HG03064 (cell line): ENCODE data around the gene F13B.
"Not testable (repeated sequence)": the region's sequence is repeated elsewhere in the genome, so short reads cannot be mapped to it uniquely, and the experiment has no call there.

Experiments
- ATAC-seq: cut with Tn5 transposase; IDR thresholded peaks from one replicate; pipeline ENCODE4 v1.9.1; 2021; ENCODE audit warnings: low read depth; ENCODE audit not compliant: unreplicated experiment

F13B gene

GRCh38 chr1:197066719-197067456 is at the start of gene F13B:
F13B (minus strand) TSS chr1:197067260; CDS start chr1:197067223, 37 bp downstream.
- ATAC-seq: no peak

- no peak for ATAC-seq
Measured at GRCh38 chr1:197116156-197116555, 49.1 kb upstream of the F13B start.

- no peak for ATAC-seq
Measured at GRCh38 chr1:197106869-197107268, 39.8 kb upstream of the F13B start.

GRCh38 chr1:197103300-197103699 is 36.2 kb upstream of the F13B start:
- no peak for ATAC-seq

GRCh38 chr1:197101978-197102377 is 34.9 kb upstream of the F13B start:
- no peak for ATAC-seq

GRCh38 chr1:197100677-197101076 is 33.6 kb upstream of the F13B start:
- no peak for ATAC-seq

GRCh38 chr1:197099444-197099843 is 32.4 kb upstream of the F13B start:
- no peak for ATAC-seq

- ATAC-seq: not testable (repeated sequence)
Measured at GRCh38 chr1:197096971-197097370, 29.9 kb upstream of the F13B start.

- ATAC-seq: no peak
Measured at GRCh38 chr1:197096137-197096536, 29.1 kb upstream of the F13B start.

GRCh38 chr1:197093226-197093885 is 26.3 kb upstream of the F13B start:
- ATAC-seq: no peak

- ATAC-seq: no peak
Measured at GRCh38 chr1:197092491-197093023, 25.5 kb upstream of the F13B start.

GRCh38 chr1:197083474-197083873 is 16.4 kb upstream of the F13B start:
- no peak for ATAC-seq

GRCh38 chr1:197081117-197081753 is 14.2 kb upstream of the F13B start:
- ATAC-seq: no peak

- ATAC-seq: no peak
Measured at GRCh38 chr1:197080323-197080722, 13.3 kb upstream of the F13B start.

GRCh38 chr1:197076585-197076984 is 9.5 kb upstream of the F13B start:
- ATAC-seq: no peak

- no peak for ATAC-seq
Measured at GRCh38 chr1:197073978-197074377, 6.9 kb upstream of the F13B start.

GRCh38 chr1:197067457-197067818 is 378 bp upstream of the F13B start:
- no peak for ATAC-seq

- ATAC-seq: no peak
Measured at GRCh38 chr1:197066277-197066676, 783 bp downstream of the F13B start.

GRCh38 chr1:197065559-197065958 is 1.5 kb downstream of the F13B start:
- no peak for ATAC-seq

GRCh38 chr1:197063212-197063611 is 3.8 kb downstream of the F13B start:
- ATAC-seq: no peak

- ATAC-seq: peak; percentile 93
Measured at GRCh38 chr1:197062692-197063091, 4.4 kb downstream of the F13B start.
